Measurements from ENCODE around the gene PEAK1. TPM values are rescaled to one million over a fixed set of nuclear protein-coding genes. Genes with fewer than 3 reads are reported as not detected.
"Not testable (repeated sequence)": the region's sequence is repeated elsewhere in the genome, so short reads cannot be mapped to it uniquely, and the experiment has no call there.

PEAK1 gene
- total RNA-seq, 1 donor from 2014 or later: 8.8 TPM

- DNase-seq (ENCODE audit: low spot score) (no peak), ATAC-seq (peak; percentile 58)
These were observed 5.2 kb upstream of the PEAK1 start for GRCh38 chr15:77425104-77425503.

GRCh38 chr15:77421370-77421700 is 1.4 kb upstream of the PEAK1 start:
- DNase-seq (ENCODE audit: low spot score) (no peak), ATAC-seq (no peak)

DNA sequence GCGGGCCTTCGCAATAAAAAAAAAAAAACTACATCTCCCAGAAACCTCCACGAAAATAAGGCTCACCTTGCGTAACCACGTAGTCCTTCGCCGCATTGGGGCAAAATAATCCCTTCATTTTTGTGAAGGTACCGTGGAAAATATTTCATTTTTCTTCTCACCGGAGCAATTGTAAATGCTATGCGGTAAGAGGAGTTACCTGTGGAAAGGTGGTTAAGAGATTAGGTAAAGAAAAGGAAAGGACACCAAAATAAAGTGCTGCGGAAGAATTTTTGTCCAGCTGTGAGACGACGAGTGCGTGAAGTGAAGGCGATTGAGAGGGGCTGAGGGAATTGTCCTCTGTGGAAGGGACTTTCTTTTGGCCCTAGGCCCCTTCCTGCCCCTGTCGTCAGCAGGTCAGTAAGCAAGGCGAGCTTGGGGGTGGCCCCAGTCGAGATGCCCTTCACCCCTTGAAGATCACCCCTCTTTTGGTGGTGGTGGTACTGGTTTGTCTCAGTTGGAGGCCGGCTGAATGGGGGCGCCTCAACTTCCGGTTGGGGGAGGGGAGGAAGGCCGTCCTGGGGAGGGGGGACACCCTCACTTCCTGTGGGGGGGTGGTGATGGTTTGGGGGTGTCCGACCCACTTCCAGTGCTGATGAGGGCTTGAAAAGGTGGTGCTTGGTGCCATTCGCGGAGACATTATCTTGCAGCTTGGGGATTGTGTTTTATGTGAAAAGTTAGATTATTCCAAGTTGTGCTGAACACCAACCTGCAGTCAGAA is 886 bp upstream of the PEAK1 start, which contains the start of gene HMG20A:
HMG20A (plus strand) TSS at position 279 of the 760 bp plus-strand sequence. CDS start 37,520 bp downstream, outside the sequence.
- peak; percentile 45 for ATAC-seq
- DNase-seq (ENCODE audit: low spot score): peak; percentile 71

DNA sequence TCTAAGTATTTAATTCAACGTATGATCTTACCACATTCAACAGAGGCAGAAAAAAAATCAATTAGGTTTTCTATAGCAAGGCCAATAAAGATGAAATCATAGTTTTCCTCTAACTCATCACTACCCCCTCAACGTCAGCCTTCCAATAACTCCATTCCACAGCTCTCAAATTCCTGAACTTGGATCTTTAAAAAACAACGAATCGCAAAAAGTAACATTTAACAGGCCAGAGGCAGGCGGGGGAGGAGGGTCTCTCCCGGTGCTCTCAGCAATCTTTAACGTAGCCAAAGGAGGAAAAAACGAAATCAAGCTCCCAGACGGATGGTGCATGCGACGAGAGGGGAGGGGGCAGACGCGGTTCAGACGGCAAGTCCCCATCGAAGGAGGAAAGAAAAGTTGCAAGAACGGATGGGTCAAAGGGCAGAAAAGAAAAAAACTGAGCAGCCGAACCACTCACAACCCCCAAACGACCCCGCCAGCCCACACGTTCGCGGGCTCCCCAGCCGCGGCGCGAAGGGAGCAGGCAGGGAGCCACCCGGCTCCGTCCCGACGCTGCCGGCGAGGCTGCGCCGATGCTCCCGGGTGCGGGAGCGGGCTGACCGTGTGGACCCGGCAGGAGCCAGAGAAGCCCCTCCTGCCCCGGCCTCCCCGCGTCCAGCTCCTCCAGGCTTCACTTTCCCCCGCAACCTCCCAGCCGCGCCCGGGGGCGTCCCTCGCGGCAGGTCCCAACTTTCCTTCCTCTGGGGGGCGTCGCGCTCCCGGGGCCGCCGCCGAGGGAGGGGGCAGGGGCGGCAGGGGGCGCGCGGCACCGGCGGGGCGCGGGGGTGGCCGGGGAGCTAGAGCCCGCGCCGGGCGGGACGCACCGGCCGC is 703 bp downstream of the PEAK1 start:
- peak; percentile 1 for ATAC-seq
- DNase-seq (ENCODE audit: low spot score): peak; percentile 61

DNA sequence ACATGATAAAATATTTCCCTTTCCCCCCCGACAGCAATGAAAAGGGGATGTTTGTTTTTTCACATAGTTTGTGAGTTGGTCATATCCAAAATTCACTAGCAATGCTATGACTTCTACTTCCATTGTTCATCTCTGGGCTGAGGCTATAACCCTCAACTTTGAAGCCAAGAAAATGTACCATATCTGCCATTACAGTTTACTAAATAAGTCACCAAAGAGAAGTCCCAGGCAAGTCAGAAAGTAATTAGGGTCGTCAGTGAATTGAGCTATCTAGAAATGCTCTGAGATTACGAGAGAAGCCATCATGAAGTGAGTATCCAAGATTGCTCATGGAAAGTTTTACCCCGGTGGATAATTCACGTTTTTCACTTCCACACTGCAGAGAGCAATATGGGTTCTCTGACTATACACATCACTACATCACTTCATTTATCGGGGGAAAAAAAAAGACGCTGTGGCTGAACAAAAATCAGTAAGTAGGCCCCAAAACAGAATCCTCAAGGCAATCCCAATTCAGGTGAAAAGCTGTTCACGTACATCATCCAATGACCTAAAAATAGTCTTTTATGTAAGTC is 1.4 kb downstream of the PEAK1 start:
- DNase-seq (ENCODE audit: low spot score) (no peak), ATAC-seq (no peak)

GRCh38 chr15:77417602-77418001 is 2.3 kb downstream of the PEAK1 start:
- no peak for DNase-seq (ENCODE audit: low spot score)
- no peak for ATAC-seq

- ATAC-seq: no peak
- DNase-seq (ENCODE audit: low spot score): no peak
These were observed 3.0 kb downstream of the PEAK1 start for GRCh38 chr15:77416954-77417353.

GRCh38 chr15:77416148-77416455 is 3.8 kb downstream of the PEAK1 start:
- DNase-seq (ENCODE audit: low spot score) (no peak), ATAC-seq (no peak)

DNA sequence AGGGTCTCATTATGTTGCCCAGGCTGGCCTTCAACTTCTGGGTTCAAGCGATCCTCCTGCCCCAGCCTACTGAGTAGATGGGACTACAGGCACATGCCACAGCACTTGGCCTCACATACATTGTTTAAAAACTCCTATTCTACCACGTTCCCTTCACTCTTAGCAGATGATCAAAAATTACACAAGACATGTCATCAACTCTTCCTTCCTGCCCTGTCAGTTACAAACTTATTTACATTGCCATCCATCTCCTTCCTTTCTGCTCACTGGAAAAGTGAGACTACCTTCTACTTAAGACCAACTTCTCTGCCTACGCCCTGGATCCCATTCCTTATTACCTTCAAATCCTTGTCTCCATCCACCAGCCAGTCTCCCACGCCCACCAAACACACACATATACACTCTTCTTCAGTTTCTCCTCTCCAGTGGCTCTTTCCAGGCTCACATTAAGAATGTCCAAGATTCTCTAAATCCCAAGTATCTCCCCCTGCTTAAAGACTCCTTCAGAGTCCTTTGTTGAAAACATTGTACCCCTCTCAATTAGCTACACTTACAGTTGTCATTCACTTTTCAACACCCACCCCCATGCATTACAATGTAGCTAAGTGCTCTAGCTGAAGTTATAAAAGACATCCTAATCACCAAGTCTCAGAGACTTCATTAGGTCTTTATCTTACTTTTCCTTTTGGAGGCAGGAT is 4.3 kb downstream of the PEAK1 start:
- ATAC-seq (no peak), DNase-seq (ENCODE audit: low spot score) (no peak)

- DNase-seq (ENCODE audit: low spot score) (no peak), ATAC-seq (no peak)
These were observed 5.0 kb downstream of the PEAK1 start for GRCh38 chr15:77414789-77415442.

GRCh38 chr15:77413699-77414349 is 6.1 kb downstream of the PEAK1 start:
- no peak for DNase-seq (ENCODE audit: low spot score)
- ATAC-seq: no peak

DNA sequence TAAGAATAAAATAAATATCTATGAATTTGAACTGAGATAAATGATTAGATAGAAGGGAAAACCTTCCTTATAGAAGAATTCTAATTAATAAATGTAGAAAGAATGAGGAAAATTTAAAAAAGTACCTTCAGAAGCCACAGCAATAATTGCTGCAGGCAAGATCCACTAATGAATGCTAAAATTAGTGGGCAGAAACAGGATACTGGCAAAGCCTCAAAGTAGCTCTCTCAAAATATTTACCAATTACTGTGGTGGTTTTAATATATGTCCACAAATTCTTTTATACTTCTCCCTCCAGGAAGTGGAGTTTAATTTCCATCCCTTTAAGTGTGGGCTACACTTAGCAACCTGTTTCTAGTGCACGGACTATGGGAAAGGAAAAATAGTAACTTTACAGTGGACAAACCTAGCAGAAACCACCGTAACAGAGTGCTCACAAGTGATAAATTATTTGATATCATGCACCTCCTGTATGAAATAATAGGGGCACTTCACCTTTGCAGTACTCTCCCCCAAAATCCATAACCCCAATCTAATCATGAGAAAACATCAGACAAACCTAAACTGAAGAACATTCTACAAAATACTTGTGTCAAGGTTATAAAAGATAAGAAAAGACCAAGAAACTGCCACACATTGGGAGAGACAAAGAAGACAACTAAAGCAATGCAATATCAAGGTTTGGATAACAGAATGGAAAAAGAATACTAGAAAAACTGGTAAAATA is 6.8 kb downstream of the PEAK1 start:
- DNase-seq (ENCODE audit: low spot score) (no peak), ATAC-seq (no peak)

GRCh38 chr15:77411619-77411976 is 8.3 kb downstream of the PEAK1 start:
- DNase-seq (ENCODE audit: low spot score): no peak
- ATAC-seq: no peak

DNA sequence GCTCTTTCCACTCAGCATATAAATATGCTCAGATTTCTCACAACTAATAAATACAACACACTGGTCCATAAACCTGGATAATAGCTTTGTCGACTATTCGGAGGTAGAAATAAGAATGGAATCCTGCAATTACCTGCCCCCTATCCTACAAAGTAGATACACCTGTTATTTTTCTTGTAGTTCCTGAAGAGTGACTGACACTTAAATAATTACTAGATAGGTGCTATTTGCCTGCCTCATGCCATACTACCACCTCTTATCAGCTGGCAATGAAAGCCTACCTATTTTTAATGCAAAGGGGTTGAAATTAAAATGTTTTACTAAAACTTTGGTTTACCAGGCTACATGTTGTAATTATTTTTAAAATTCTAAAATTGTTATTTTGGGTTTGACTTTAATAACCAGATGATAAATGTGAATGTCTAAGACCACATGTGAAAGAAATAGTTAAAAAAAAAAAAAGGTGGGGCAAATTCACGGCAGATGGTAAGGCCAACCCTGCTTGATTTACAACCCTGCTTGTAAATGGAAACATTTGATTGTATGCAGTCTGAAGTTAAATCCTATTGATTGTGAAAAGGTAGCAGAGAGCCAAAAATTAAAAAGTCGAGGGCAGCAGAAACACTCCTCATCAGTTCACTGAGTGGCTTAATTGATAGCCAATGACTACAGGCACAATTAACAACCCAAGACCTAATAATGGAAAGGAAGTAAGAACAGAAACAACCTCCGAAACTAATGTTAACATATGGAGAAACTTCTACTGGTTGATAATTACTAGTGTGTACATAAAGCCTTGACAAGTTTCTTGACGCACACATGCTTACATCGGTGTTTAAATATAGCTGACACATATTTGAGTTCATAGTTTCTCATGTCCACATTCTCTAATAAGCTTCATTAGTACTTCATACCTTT is 8.9 kb downstream of the PEAK1 start:
- no peak for DNase-seq (ENCODE audit: low spot score)
- ATAC-seq: no peak

GRCh38 chr15:77410157-77410500 is 9.8 kb downstream of the PEAK1 start:
- DNase-seq (ENCODE audit: low spot score); ATAC-seq: not testable (repeated sequence)

DNA sequence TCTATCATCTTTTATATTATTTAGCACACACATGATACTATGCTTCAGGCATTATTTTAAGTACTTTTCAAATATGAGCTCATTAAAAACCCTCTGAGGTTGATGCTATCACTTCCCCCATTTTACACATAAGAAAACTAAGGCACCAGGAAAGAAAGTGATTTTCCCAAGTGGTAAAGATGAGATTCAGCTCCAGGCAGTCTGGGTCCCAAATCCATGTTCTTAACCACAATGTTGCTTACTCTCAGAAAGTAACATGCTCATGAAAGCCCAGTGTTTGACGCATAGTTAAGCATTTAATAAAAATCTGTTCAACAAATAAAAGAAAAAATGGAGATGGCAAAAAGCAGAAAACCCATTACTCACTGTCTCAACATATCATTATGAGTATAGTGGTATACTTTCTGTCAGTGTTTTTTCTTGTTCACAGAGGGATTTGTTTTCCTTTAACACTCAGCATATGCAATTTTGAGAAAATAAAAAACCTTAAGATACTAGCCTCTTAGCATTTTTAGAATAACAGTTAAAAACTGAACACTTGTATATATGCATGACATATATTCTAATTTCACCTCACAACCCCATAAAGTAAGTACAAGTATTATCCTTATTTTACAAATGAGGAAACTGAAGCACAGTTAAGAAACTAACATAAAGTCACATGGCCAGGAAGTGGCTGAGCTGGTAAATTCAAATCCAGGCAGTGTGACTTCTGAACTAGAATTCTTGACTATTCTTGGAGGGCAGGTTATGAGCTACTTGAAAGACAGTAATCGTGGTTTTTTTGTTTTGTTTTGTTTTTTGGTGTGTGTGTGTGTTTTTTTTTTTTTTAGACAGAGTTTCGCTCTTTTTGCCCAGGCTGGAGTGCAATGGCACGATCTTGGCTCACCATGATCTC is 10.4 kb downstream of the PEAK1 start:
- ATAC-seq (no peak), DNase-seq (ENCODE audit: low spot score) (no peak)

GRCh38 chr15:77406846-77407245 is 13.1 kb downstream of the PEAK1 start:
- ATAC-seq: no peak
- no peak for DNase-seq (ENCODE audit: low spot score)

Measured in left lobe of liver (tissue), 2 donors.